Prostate gland (tissue), 2 donors: ENCODE measurements around the gene NPHS1.

Experiments
- POLR2A ChIP-seq: fragments of 450-650 bp; IDR thresholded peaks from one replicate; pipeline ENCODE4 v1.6.1; 2016; ENCODE audit warnings: antibody characterized with exemption, mild to moderate bottlenecking
- POLR2AphosphoS5 ChIP-seq: sonication (generic); formaldehyde crosslinking; IDR thresholded peaks from one replicate; pipeline ENCODE4 v1.6.1; 2017; ENCODE audit warnings: antibody characterized with exemption
- TF ChIP-seq, protein P1 (sequence below), 4 experiments: fragments of 200-600 bp in 2 of 4; fragments of 450-650 bp in 2 of 4; sonication (generic) in 2 of 4; IDR thresholded peaks; 1 replicate in 3 of 4; 2 replicates in 1 of 4; pipeline ENCODE4 v1.5.1; 2016 to 2019; ENCODE audit warnings: antibody characterized with exemption in 4 of 4, mild to moderate bottlenecking in 2 of 4, moderate library complexity in 2 of 4

DNA sequence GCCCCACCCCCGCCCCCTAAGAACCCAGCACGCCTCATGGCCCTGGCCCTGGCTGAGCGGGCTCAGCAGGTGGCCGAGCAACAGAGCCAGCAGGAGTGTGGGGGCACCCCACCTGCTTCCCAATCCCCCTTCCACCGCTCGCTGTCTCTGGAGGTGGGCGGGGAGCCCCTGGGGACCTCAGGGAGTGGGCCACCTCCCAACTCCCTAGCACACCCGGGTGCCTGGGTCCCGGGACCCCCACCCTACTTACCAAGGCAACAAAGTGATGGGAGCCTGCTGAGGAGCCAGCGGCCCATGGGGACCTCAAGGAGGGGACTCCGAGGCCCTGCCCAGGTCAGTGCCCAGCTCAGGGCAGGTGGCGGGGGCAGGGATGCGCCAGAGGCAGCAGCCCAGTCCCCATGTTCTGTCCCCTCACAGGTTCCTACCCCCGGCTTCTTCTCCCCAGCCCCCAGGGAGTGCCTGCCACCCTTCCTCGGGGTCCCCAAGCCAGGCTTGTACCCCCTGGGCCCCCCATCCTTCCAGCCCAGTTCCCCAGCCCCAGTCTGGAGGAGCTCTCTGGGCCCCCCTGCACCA, 65.0 kb downstream of the NPHS1 start:
- no peak for TF ChIP-seq POLR2A
- TF ChIP-seq, protein P1, sequence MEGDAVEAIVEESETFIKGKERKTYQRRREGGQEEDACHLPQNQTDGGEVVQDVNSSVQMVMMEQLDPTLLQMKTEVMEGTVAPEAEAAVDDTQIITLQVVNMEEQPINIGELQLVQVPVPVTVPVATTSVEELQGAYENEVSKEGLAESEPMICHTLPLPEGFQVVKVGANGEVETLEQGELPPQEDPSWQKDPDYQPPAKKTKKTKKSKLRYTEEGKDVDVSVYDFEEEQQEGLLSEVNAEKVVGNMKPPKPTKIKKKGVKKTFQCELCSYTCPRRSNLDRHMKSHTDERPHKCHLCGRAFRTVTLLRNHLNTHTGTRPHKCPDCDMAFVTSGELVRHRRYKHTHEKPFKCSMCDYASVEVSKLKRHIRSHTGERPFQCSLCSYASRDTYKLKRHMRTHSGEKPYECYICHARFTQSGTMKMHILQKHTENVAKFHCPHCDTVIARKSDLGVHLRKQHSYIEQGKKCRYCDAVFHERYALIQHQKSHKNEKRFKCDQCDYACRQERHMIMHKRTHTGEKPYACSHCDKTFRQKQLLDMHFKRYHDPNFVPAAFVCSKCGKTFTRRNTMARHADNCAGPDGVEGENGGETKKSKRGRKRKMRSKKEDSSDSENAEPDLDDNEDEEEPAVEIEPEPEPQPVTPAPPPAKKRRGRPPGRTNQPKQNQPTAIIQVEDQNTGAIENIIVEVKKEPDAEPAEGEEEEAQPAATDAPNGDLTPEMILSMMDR (IDR thresholded peaks at IDR 0.05): no peak
- TF ChIP-seq POLR2AphosphoS5: no peak
